HG03558 (cell line): Measurements from ENCODE around the gene TNNI2.
"Not testable (repeated sequence)": the region's sequence is repeated elsewhere in the genome, so short reads cannot be mapped to it uniquely, and the experiment has no call there.

Source experiments
- ATAC-seq: cut with Tn5 transposase; IDR thresholded peaks from one replicate; pipeline ENCODE4 v1.9.1; 2021; ENCODE audit warnings: moderate number of reproducible peaks; ENCODE audit not compliant: unreplicated experiment; ENCODE audit errors: extremely low read depth

TNNI2 gene

GRCh38 chr11:1838426-1839144, at the start of gene TNNI2:
Gene TNNI2 (plus strand): TSS chr11:1838981. CDS start chr11:1839697, 716 bp downstream.
- ATAC-seq, result no peak

GRCh38 chr11:1791912-1792311, 46.9 kb upstream of the TNNI2 start:
- no peak for ATAC-seq

- no peak for ATAC-seq
Measured at GRCh38 chr11:1792461-1792860, 46.3 kb upstream of the TNNI2 start.

GRCh38 chr11:1793081-1793480, 45.7 kb upstream of the TNNI2 start:
- ATAC-seq, result no peak

- ATAC-seq, result no peak
Measured at GRCh38 chr11:1796413-1797011, 42.3 kb upstream of the TNNI2 start.

- ATAC-seq, result no peak
Measured at GRCh38 chr11:1797391-1798125, 41.2 kb upstream of the TNNI2 start.

GRCh38 chr11:1803246-1803645, 35.5 kb upstream of the TNNI2 start:
- ATAC-seq, result no peak

GRCh38 chr11:1803835-1804519, 34.8 kb upstream of the TNNI2 start:
- not testable (repeated sequence) for ATAC-seq

GRCh38 chr11:1805525-1805924, 33.3 kb upstream of the TNNI2 start:
- ATAC-seq, result no peak

- ATAC-seq, result no peak
Measured at GRCh38 chr11:1807264-1807995, 31.4 kb upstream of the TNNI2 start.

- ATAC-seq, result no peak
Measured at GRCh38 chr11:1810761-1811160, 28.0 kb upstream of the TNNI2 start.

- no peak for ATAC-seq
Measured at GRCh38 chr11:1812274-1812673, 26.5 kb upstream of the TNNI2 start.

- ATAC-seq, result no peak
Measured at GRCh38 chr11:1812801-1813200, 26.0 kb upstream of the TNNI2 start.

GRCh38 chr11:1813356-1813755, 25.4 kb upstream of the TNNI2 start:
- ATAC-seq, result not testable (repeated sequence)

- ATAC-seq, result no peak
Measured at GRCh38 chr11:1814691-1815090, 24.1 kb upstream of the TNNI2 start.

- ATAC-seq, result no peak
Measured at GRCh38 chr11:1815311-1815710, 23.5 kb upstream of the TNNI2 start.

- no peak for ATAC-seq
Measured at GRCh38 chr11:1815751-1816150, 23.0 kb upstream of the TNNI2 start.

GRCh38 chr11:1817000-1817399, 21.8 kb upstream of the TNNI2 start:
- ATAC-seq, result no peak

GRCh38 chr11:1817511-1817910, 21.3 kb upstream of the TNNI2 start:
- ATAC-seq, result no peak

GRCh38 chr11:1819074-1819473, 19.7 kb upstream of the TNNI2 start:
- ATAC-seq, result no peak
